DOHH2 (cell line): ENCODE results near the gene PIGBOS1.

Source experiments
- H3F3A ChIP-seq: fragments of 200-600 bp; sonication (generic), shearing (Covaris generic); 2 replicates; pipeline ENCODE4 v1.6.0; 2016; ENCODE audit warnings: antibody characterized with exemption, mild to moderate bottlenecking; ENCODE audit not compliant: control insufficient read depth, insufficient read depth
- H3K27ac ChIP-seq: fragments of 200-600 bp; sonication (generic); 2 replicates; pipeline ENCODE4 v1.5.1; 2014; ENCODE audit warnings: low read depth, mild to moderate bottlenecking, low read length, moderate library complexity
- H3K27me3 ChIP-seq: fragments of 200-600 bp; sonication (generic); 2 replicates; pipeline ENCODE4 v1.6.1; 2014; ENCODE audit warnings: mild to moderate bottlenecking, low read length, mixed read lengths; ENCODE audit not compliant: control insufficient read depth
- H3K36me3 ChIP-seq: fragments of 200-600 bp; sonication (generic); 2 replicates; pipeline ENCODE4 v1.6.1; 2014; ENCODE audit warnings: mild to moderate bottlenecking, low read length, moderate library complexity, mixed read lengths; ENCODE audit not compliant: control insufficient read depth
- H3K4me1 ChIP-seq: fragments of 200-600 bp; sonication (generic); 2 replicates; pipeline ENCODE4 v1.6.1; 2014; ENCODE audit warnings: mild to moderate bottlenecking, low read length, mixed read lengths; ENCODE audit not compliant: control insufficient read depth
- H3K4me2 ChIP-seq: fragments of 200-600 bp; sonication (generic); 2 replicates; pipeline ENCODE4 v1.6.0; 2014; ENCODE audit warnings: mild to moderate bottlenecking, low read length, moderate library complexity
- H3K4me3 ChIP-seq: fragments of 200-600 bp; sonication (generic); 2 replicates; pipeline ENCODE4 v1.5.1; 2014; ENCODE audit warnings: mild to moderate bottlenecking, low read length, mixed read lengths
- H3K79me2 ChIP-seq: fragments of 200-600 bp; sonication (generic); 2 replicates; pipeline ENCODE4 v1.6.1; 2014; ENCODE audit warnings: mild to moderate bottlenecking, low read length, mixed read lengths; ENCODE audit not compliant: control insufficient read depth
- H3K9me2 ChIP-seq: fragments of 200-600 bp; sonication (generic); replicated peaks from 2 replicates; pipeline ENCODE4 v1.6.1; 2014; ENCODE audit warnings: mild to moderate bottlenecking, low read length, mixed read lengths; ENCODE audit not compliant: control insufficient read depth
- H3K9me3 ChIP-seq: fragments of 200-600 bp; sonication (generic); 2 replicates; pipeline ENCODE4 v1.6.1; 2014; ENCODE audit warnings: antibody characterized with exemption, low read length, mixed read lengths; ENCODE audit not compliant: control insufficient read depth, insufficient read depth
- H4K20me1 ChIP-seq: fragments of 200-600 bp; sonication (generic); 2 replicates; pipeline ENCODE4 v1.6.0; 2014; ENCODE audit warnings: low read depth, mild to moderate bottlenecking, antibody characterized with exemption, low read length, moderate library complexity; ENCODE audit not compliant: control insufficient read depth, insufficient read depth
- CTCF ChIP-seq: fragments of 200-600 bp; sonication (generic); IDR thresholded peaks from one replicate; pipeline ENCODE4 v1.5.1; 2014; ENCODE audit warnings: antibody characterized with exemption, mild to moderate bottlenecking, low read depth, low read length; ENCODE audit not compliant: poor library complexity, severe bottlenecking
- EZH2phosphoT487 ChIP-seq: fragments of 200-600 bp; sonication (generic); IDR thresholded peaks from 2 replicates; pipeline ENCODE4 v1.6.1; 2017; ENCODE audit warnings: borderline replicate concordance, mild to moderate bottlenecking, antibody characterized with exemption, low read length, moderate library complexity, mixed read lengths

Gene PIGBOS1

GRCh38 chr15:55268176-55268695 is 50.7 kb downstream of the PIGBOS1 start:
- no peak for TF ChIP-seq EZH2phosphoT487
- Histone ChIP-seq H3F3A (no peaks in the 10 kb centered on the region), H3K9me2 (no peaks in the 10 kb centered on the region), H4K20me1 (no peaks in the 10 kb centered on the region), H3K27ac (no peak overlapping the region), H3K4me2 (no peak overlapping the region), H3K9me3 (no peaks in the 10 kb centered on the region), H3K27me3 (no peaks in the 10 kb centered on the region), H3K4me1 (peaks cover 11% of the 10 kb centered on the region), H3K79me2 (no peaks in the 10 kb centered on the region), H3K4me3 (no peak overlapping the region), H3K36me3 (no peaks in the 10 kb centered on the region)

- no peak for TF ChIP-seq EZH2phosphoT487
- no peak for TF ChIP-seq CTCF
- no peaks in the 10 kb centered on the region for H4K20me1 ChIP-seq
- H3K4me2 ChIP-seq, result peak overlapping the region; percentile 38
- H3K4me3 ChIP-seq, result peak overlapping the region; percentile 29; the same call in 1 of the 2 replicates
- H3K9me3 ChIP-seq, result no peaks in the 10 kb centered on the region
- no peaks in the 10 kb centered on the region for H3F3A ChIP-seq
- no peaks in the 10 kb centered on the region for H3K27me3 ChIP-seq
- H3K27ac ChIP-seq, result no peak overlapping the region
- no peaks in the 10 kb centered on the region for H3K79me2 ChIP-seq
- no peaks in the 10 kb centered on the region for H3K9me2 ChIP-seq
- H3K4me1 ChIP-seq, result peaks cover 11% of the 10 kb centered on the region
- no peaks in the 10 kb centered on the region for H3K36me3 ChIP-seq
These were observed 51.3 kb downstream of the PIGBOS1 start for GRCh38 chr15:55267401-55268175.
